Cardiac muscle cell (in vitro differentiated cells and primary cell): Measurements from ENCODE around the gene ZBTB48. TPM values are rescaled to one million over a fixed set of nuclear protein-coding genes. Genes with fewer than 3 reads are reported as not detected.

Experiments used
- DNase-seq, 2 donors: peaks; one replicate each; pipeline versions ENCODE4 v3.0.0 to v3.0.0-alpha.2; 2010 to 2017; ENCODE audit warnings: low read depth in 1 of 2, low spot score in 1 of 2
- H3K27ac ChIP-seq: fragments of 200-600 bp; sonication (generic); 2 replicates; pipeline ENCODE4 v1.5.1; 2016
- H3K27me3 ChIP-seq: fragments of 200-600 bp; sonication (generic); 2 replicates; pipeline ENCODE4 v1.6.0; 2016; ENCODE audit warnings: control low read depth
- H3K36me3 ChIP-seq: fragments of 200-600 bp; sonication (generic); 2 replicates; pipeline ENCODE4 v1.5.1; 2016; ENCODE audit warnings: control low read depth
- H3K4me1 ChIP-seq: fragments of 200-600 bp; sonication (generic); 2 replicates; pipeline ENCODE4 v1.8.1; 2017; ENCODE audit warnings: low read depth, mild to moderate bottlenecking, mixed run types
- H3K4me3 ChIP-seq: fragments of 200-600 bp; sonication (generic); 2 replicates; pipeline ENCODE4 v1.5.1; 2016; ENCODE audit warnings: mild to moderate bottlenecking
- H3K9me3 ChIP-seq: fragments of 200-600 bp; sonication (generic); 2 replicates; pipeline ENCODE4 v1.5.1; 2017; ENCODE audit warnings: low read depth, mild to moderate bottlenecking, control low read depth
- polyA plus RNA-seq: library from polyadenylated mRNA; unstranded; fragments of >200 nt; fragmentation: Nextera tagmentation; extraction: Ambion mirVana; gene quantifications from 2 replicates; pipeline ENCODE4 v1.2.1, GENCODE V29; 2016
- total RNA-seq: library from RNA; depleted of rRNA; stranded (reverse); fragments of >200 nt; gene quantifications from 2 replicates; pipeline ENCODE4 v1.2.3, GENCODE V29; 2016
- TF ChIP-seq, protein P1 (sequence below): IDR thresholded peaks from 2 replicates; pipeline ENCODE4 v1.5.1; 2012; ENCODE audit warnings: low read depth, mild to moderate bottlenecking, low read length

Gene ZBTB48
- total and polyA plus RNA-seq, 2 experiments from 2014 or later: 28.8 to 46.3 TPM

DNA sequence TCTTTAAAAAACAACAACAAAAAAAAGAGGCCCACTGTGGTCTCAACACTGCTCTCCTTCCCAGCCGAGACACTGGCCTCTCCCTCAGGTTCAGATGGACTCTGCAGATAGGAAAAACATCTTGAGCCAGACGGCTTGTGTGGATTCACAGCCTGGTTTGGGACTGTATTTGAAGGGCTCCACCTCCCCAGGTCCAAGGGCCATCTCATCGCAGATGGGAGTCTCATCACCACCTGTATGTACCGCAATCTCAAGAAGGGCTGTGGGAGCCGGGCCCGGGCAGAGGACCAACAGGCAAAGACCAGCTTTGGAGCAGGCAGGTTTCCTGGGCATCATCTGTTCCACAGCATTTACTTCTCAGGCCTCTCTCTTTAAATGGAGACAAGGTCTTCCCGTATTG is 10.3 kb downstream of the ZBTB48 start:
- TF ChIP-seq, protein P1, sequence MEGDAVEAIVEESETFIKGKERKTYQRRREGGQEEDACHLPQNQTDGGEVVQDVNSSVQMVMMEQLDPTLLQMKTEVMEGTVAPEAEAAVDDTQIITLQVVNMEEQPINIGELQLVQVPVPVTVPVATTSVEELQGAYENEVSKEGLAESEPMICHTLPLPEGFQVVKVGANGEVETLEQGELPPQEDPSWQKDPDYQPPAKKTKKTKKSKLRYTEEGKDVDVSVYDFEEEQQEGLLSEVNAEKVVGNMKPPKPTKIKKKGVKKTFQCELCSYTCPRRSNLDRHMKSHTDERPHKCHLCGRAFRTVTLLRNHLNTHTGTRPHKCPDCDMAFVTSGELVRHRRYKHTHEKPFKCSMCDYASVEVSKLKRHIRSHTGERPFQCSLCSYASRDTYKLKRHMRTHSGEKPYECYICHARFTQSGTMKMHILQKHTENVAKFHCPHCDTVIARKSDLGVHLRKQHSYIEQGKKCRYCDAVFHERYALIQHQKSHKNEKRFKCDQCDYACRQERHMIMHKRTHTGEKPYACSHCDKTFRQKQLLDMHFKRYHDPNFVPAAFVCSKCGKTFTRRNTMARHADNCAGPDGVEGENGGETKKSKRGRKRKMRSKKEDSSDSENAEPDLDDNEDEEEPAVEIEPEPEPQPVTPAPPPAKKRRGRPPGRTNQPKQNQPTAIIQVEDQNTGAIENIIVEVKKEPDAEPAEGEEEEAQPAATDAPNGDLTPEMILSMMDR: no peak
- no peak for DNase-seq
- H3K36me3 ChIP-seq: peaks cover 61% of the 10 kb centered on the region
- H3K4me3 ChIP-seq: no peak overlapping the region
- H3K9me3 ChIP-seq: no peaks in the 10 kb centered on the region
- H3K27ac ChIP-seq: no peak overlapping the region
- no peaks in the 10 kb centered on the region for H3K4me1 ChIP-seq
- no peaks in the 10 kb centered on the region for H3K27me3 ChIP-seq

DNA sequence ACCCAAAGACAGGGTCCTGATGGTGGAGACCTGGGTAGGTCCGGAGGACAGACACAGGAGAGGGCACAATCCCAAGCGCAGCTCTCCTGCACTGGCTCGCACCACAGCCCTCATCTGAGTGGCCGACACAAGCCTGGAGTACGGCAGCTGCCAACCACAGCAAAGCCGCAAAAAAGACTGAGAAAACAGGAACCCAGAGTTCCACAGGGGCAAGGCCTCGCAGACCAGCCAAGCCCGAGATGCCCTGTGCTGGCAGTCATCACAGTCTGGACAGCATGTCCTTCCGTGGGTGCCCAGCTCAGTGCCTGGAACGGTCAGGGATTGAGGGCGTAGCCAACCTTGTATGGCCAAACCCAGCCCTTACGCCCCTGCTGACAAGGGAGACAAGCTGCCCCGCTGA is 11.4 kb downstream of the ZBTB48 start:
- TF ChIP-seq, protein P1: no peak
- no peak overlapping the region for H3K4me3 ChIP-seq
- H3K9me3 ChIP-seq: no peaks in the 10 kb centered on the region
- H3K36me3 ChIP-seq: peaks cover 73% of the 10 kb centered on the region
- H3K4me1 ChIP-seq: peaks cover 3% of the 10 kb centered on the region
- no peak overlapping the region for H3K27ac ChIP-seq
- no peaks in the 10 kb centered on the region for H3K27me3 ChIP-seq
- no peak for DNase-seq

DNA sequence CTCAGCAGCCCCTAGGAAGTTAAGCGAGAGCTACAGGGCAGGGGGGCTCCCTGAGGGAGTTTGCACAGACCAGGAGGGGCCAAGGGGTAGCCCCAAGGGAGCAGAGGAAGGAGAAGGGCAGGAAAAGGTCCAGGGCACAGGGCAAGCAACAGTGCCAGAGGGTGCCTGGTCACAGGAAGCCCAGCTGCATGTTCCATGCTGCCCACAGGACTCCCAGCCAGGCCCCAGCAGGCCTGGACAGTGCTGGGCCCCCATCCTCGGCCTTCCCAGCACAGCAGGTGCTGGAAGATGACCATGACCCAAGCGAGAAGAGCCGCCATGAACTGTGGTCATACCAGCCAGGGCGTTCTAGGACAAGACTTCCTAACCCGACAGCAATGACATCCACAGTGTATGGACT is 11.8 kb downstream of the ZBTB48 start:
- no peak for DNase-seq
- TF ChIP-seq, protein P1: no peak
- Histone ChIP-seq H3K9me3 (no peaks in the 10 kb centered on the region), H3K4me1 (peaks cover 8% of the 10 kb centered on the region), H3K36me3 (peaks cover 75% of the 10 kb centered on the region), H3K27ac (no peak overlapping the region), H3K27me3 (no peaks in the 10 kb centered on the region), H3K4me3 (no peak overlapping the region)

DNA sequence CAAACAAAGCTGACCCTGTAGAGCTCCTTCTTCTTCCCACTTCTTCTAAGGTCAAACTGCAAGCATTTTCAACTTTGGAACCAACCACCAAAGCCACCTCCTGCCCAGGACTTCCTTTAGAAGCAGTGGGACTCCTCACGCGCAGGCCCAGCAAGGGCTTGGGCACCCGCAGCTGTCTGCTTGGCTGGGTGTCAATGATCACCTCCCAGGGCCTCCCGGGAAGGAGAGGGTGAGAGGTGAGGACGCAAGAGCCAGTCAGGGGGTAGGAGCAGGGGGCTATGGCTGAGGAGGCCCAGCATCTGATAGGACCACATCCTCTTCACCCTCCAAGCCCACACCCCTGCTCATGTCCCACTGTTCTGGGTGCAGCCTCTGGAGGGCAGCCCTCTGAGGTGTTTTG is 12.6 kb downstream of the ZBTB48 start:
- Histone ChIP-seq H3K4me3 (no peak overlapping the region), H3K27ac (no peak overlapping the region), H3K4me1 (peaks cover 11% of the 10 kb centered on the region), H3K36me3 (peaks cover 74% of the 10 kb centered on the region), H3K9me3 (no peaks in the 10 kb centered on the region), H3K27me3 (no peaks in the 10 kb centered on the region)
- DNase-seq: no peak
- TF ChIP-seq, protein P1: no peak

DNA sequence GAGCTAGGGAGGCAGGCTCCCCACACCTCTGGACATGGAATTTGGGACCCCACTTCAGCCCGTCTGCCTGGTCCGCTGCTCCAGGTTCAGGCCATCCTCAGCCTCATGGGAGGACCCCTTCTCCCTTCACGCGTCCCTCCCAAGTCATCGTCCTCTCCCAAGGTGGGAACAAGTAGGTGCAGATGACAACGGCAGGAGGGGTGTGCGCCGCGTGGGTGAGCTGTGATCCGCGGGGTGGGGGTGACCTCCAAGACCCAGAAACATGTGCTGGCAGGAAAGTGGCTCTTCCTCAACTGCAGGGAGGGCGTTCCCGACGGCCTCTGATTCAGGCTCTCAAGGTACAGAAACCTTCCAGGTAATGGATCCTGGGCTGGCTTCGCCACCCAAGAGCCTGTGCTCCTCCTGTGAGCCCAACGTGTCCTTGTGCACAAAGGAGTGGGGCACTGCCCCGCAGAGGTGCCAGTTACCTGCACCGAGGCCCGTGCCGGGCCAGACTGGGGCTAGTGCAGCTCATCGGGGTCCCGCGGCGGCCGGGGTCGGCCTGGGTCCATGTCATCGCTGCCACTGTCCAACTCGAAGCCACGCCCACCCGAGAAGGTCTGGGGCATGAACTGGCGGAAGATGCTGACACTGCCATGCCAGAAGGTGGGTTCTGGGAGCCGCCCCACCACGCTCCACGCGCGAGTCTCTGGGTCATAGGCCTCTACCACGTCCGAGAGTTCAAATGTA is 13.2 kb downstream of the ZBTB48 start:
- TF ChIP-seq, protein P1: no peak
- Histone ChIP-seq H3K4me3 (no peak overlapping the region), H3K27ac (no peak overlapping the region), H3K36me3 (peaks cover 70% of the 10 kb centered on the region), H3K4me1 (peaks cover 17% of the 10 kb centered on the region), H3K9me3 (no peaks in the 10 kb centered on the region), H3K27me3 (no peaks in the 10 kb centered on the region)
- no peak for DNase-seq
